Activated naive CD8-positive, alpha-beta T cell treated with anti-CD3 and anti-CD28 coated beads for 36 hours (primary cell): ENCODE results near the gene RUSF1. TPM values are rescaled to one million over a fixed set of nuclear protein-coding genes. Genes with fewer than 3 reads are reported as not detected.
A peak's percentile ranks its signal among the peaks of the same experiment; 100 is the strongest.
"Not testable (repeated sequence)": the region's sequence is repeated elsewhere in the genome, so short reads cannot be mapped to it uniquely, and the experiment has no call there.

Source experiments
- DNase-seq: peaks from one replicate; pipeline ENCODE4 v3.0.0; 2021
- H3K27ac Mint-ChIP-seq: one replicate; pipeline ENCODE4 v1.8.0; 2022; ENCODE audit warnings: mild to moderate bottlenecking, moderate library complexity, mixed read lengths
- H3K27me3 Mint-ChIP-seq: one replicate; pipeline ENCODE4 v1.8.0; 2022; ENCODE audit warnings: mild to moderate bottlenecking, mixed read lengths
- H3K36me3 Mint-ChIP-seq: one replicate; pipeline ENCODE4 v1.8.0; 2021; ENCODE audit warnings: mild to moderate bottlenecking, mixed read lengths
- H3K4me1 Mint-ChIP-seq: one replicate; pipeline ENCODE4 v1.8.0; 2021; ENCODE audit warnings: mixed read lengths
- H3K4me3 Mint-ChIP-seq: one replicate; pipeline ENCODE4 v1.8.0; 2022; ENCODE audit warnings: mild to moderate bottlenecking, moderate library complexity, mixed read lengths
- H3K9me3 Mint-ChIP-seq: one replicate; pipeline ENCODE4 v1.8.0; 2022; ENCODE audit warnings: mixed read lengths
- total RNA-seq, 2 experiments: library from RNA; stranded (reverse); gene quantifications; one replicate each; pipeline ENCODE4 v1.2.3, GENCODE V29; 2021

Gene RUSF1
- total RNA-seq, 2 experiments from 2014 or later: 36.6 to 37.4 TPM

DNA sequence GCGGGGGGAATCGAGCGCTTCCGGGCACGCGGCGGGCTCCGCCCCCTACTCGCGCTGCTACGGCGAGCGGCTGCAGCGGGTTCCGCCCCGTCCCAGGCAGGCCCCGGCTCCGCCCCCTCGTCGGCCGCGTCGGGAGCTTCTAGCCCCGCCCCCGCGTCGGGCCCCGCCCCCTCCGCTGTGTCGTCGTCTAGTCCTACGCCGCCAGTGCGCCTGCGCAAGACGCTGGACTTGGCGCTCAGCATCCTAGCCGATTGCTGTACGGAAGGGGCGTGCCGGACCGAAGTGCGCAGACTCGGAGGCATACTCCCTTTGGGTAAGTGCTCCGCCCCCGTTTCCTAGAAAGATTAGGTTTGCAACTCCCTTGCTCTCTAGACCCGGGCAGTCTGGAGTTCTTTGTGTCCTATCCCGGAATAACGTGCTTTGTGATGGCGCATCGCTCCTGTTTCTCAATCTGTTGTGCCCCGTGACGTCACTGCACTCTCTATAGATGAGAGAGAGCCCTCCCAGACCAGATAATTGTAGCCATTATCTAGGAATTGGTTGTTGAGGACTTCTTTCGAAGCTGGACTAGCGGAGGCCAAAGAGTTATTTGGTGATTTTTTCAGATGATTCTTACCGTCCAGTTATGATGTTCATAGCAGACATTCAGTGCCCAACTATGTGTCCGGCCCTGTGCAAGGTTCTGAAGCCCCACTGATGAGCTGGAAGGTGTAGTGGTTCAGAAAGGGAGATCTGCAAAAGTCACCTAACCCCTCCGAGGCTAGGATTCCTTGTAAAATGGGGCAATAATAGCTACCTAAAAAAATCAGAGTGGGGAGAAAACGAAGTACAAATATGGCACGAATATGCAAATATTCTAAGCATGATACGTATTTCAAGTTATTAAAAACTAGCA lies 48.3 kb downstream of the RUSF1 start:
- Mint-ChIP-seq H3K27ac (peak overlapping the region; percentile 96), H3K4me3 (peak overlapping the region; percentile 91), H3K4me1 (peaks cover 37% of the 10 kb centered on the region), H3K27me3 (no peaks in the 10 kb centered on the region), H3K36me3 (peaks cover 36% of the 10 kb centered on the region), H3K9me3 (no peaks in the 10 kb centered on the region)
- peak; percentile 100 for DNase-seq

DNA sequence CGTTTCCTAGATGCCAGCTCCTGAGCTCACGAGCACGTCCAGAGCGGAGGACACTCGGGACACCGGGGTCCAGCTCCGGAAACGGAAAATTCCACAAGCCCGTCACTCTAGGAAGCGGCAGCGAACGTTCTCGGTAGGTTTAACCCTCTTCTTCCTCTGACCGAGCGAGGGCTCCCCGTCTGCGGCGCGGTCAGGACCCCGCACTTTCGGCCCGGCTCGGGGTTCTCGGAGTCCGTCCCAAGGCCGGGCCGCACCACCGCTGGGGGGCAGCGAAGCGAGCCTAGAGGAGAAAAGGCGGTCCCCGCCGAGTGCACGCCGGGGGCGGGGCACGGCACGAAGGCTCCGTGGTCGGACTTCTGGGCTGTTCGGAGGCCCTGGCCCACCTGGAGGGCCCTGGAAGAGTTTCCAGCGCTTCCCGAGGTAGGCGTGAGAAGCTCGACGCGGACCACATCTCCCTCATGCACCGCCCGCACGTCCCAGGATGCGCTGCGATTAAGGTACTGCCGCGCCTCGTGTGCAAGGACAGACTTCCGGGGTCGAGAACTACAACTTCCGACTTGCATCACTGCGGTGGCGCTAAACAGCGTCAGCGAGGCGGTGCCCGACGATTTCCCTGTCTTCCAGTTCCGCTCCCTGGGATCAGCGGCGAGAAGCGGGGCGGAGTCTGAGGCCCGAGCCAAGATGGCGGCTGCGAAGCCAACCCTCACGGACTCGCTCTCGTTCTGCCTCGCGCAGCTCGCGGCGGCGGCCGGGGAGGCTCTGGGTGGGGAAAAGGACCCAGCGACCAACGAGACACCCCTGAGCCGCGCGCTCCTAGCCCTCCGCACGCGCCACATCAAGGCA lies 49.1 kb downstream of the RUSF1 start, which contains the start of gene ARMC5:
Gene ARMC5 (plus strand): TSS at position 658 of the 843 bp plus-strand sequence. CDS start 24 bp downstream, at position 682.
- peaks cover 34% of the 10 kb centered on the region for H3K36me3 Mint-ChIP-seq
- H3K4me3 Mint-ChIP-seq: peak within 1 kb of the TSS; percentile 91
- no peaks in the 10 kb centered on the region for H3K27me3 Mint-ChIP-seq
- peak; percentile 95 for DNase-seq
- no peaks in the 10 kb centered on the region for H3K9me3 Mint-ChIP-seq
- H3K4me1 Mint-ChIP-seq: peaks cover 39% of the 10 kb centered on the region
- H3K27ac Mint-ChIP-seq: peak within 1 kb of the TSS; percentile 96

DNA sequence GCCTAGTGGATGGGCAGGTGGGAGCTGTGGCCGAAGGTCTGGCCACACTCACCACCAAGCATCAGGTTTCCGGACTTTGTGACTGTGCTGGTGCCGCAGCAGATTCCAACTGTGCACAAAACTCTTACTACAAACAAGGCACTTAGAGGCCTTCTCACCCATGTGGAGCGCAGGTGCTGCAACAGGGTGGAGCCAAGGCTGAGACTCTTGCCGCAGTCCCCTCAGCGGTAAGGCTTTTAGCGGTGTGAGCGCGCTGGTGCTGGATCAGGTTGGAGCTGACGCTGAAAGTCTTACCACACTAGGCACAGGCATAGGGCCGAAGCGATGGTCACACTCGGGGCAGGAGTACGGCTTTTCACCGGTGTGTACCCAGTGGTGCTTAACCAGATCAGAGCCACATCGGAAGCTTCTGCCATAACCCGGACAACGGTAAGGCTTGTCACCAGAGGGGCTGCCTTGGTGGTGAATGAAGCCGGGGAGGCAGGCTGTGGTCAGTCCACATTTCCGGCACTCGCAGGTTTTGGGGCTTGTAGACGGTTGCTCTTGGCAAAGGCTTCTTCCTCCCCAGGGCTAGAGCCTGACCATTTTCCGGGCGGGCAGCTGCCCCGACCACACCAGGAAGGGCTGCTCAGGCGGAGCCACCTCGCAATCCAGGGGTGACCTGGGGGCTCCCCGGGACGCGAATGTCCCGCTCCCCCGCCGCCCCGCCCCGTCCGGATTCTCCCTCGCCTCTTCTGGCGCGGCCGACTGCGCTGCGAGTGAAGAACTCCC lies 49.9 kb downstream of the RUSF1 start:
- Mint-ChIP-seq H3K4me3 (peak overlapping the region; percentile 91), H3K9me3 (no peaks in the 10 kb centered on the region), H3K36me3 (peaks cover 37% of the 10 kb centered on the region), H3K27me3 (no peaks in the 10 kb centered on the region), H3K27ac (peak overlapping the region; percentile 96), H3K4me1 (peaks cover 42% of the 10 kb centered on the region)
- DNase-seq: peak; percentile 60

DNA sequence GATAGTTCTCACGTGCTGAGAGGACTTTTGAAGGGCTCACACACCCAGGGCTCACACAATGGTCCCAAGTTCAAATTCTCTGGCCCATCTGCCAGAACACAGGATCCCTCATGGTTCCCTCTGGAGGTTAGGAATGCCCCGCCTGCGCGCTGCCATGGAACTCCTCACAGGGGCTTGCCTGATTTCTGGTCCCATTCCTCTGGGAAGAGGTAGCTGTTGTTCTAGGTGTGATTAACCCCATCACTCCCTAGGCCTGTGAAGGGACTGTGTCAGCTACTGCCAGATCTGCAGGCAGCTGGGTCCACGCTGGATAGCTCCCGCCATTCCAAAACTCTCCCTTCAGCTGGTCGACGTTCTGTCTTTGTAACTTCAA lies 51.2 kb downstream of the RUSF1 start:
- Mint-ChIP-seq H3K9me3 (no peaks in the 10 kb centered on the region), H3K36me3 (peaks cover 32% of the 10 kb centered on the region), H3K27ac (peak overlapping the region; percentile 48), H3K27me3 (no peaks in the 10 kb centered on the region), H3K4me1 (peaks cover 47% of the 10 kb centered on the region), H3K4me3 (peak overlapping the region; percentile 91)
- DNase-seq: no peak

DNA sequence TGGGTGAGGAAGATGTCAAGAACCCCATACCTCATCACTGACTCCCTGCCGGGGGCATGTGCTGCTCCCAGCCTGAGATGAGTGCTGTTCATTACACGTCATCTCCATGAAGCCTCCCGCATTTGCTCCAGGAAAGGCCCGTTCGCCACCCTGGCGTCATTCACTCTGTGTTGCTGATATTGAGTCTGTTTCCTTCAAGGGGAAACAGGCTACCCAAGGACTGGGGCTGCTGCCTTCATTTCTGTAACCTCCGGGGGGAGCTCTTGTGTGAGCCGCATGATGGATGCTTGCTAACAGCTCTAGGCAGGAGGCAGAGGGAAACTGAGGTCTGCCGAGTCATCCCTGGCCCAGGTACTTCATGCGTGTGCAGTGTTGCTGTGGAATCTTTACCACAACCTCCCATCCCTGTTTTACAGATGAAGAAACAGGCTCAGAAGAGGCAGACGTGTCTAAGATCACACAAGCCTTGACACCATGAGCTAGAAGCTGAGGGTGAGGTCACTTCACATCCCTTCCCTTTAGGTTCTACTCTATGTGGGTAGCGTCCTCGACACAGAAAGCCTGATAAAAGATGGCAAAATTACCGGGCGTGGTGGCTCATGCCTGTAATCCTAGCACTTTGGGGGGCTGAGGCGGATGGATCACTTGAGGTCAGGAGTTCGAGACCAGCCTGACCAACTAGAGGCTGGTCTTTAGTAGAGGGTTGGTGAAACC lies 52.4 kb downstream of the RUSF1 start:
- peaks cover 46% of the 10 kb centered on the region for H3K4me1 Mint-ChIP-seq
- no peaks in the 10 kb centered on the region for H3K27me3 Mint-ChIP-seq
- peak overlapping the region; percentile 38 for H3K27ac Mint-ChIP-seq
- no peaks in the 10 kb centered on the region for H3K9me3 Mint-ChIP-seq
- H3K4me3 Mint-ChIP-seq: peak overlapping the region; percentile 73
- H3K36me3 Mint-ChIP-seq: peaks cover 32% of the 10 kb centered on the region
- DNase-seq: peak; percentile 37

DNA sequence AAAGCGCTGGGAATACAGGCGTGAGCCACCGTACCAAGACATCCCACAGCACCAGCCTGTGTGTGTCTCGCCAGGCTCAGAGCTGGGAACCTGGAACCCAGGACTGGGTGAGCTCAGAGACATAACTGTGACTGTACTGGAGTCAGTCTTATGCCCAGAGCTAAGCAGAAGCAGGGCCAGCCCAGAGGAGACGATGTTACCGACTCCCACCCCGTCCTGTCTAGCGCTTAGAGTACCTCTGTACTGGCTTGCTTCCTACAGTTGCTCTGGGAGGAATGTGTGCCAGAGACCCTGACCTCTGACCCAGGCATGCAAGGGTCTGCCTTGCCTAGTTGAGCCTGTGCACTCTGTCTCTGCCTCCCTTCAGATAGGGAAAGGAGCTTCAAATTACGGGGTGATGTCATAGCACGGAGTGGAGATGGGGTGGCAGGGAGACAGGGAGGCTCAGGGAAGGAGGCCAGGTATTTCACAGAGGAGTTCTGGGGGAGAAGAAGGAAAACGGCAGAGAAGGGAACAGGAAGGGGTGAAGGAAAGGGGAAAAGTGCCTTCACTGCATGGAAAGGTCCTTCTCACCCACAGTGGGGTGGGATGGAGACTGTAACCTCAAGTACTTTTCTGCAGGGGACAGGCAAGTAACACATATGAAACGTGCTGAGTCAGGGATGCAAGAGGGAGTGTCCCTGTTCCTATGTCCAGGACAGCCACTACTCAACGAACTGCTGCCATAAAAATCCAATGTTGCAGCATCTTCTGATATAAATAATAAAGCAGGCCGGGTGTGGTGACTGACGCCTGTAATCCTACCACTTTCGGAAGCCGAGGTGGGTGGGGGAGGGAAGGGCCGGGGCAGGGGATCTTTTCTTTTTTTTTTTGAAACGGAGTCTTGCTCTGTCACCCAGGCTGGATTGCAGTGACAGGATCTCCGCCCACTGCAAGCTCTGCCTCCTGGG lies 54.7 kb downstream of the RUSF1 start:
- H3K4me1 Mint-ChIP-seq: peaks cover 38% of the 10 kb centered on the region
- no peaks in the 10 kb centered on the region for H3K9me3 Mint-ChIP-seq
- no peak overlapping the region for H3K4me3 Mint-ChIP-seq
- no peaks in the 10 kb centered on the region for H3K27me3 Mint-ChIP-seq
- no peak for DNase-seq
- peaks cover 30% of the 10 kb centered on the region for H3K36me3 Mint-ChIP-seq
- peak overlapping the region; percentile 5 for H3K27ac Mint-ChIP-seq

DNA sequence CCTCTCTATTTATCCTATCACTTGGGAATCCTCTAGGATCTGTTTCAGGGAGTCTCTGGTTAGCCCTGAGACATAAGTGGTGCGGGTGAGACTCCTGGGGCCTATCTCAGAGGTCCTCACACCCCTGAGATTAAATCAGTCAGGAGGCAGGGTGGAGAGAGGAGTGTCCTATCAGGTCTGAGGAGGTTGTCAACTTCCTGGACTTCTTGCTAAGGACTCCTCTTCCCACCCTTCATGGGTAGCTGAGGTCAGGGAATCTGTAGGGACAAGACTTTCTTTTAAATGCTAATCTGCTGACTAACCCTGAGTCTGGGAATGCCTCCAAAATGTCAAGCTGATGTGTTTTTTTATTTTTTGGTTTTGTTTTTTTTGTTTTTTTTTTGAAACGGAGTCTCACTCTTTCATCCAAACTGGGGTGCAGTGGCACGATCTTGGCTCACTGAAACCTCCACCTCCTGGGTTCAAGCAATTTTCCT lies 55.5 kb downstream of the RUSF1 start:
- no peaks in the 10 kb centered on the region for H3K9me3 Mint-ChIP-seq
- H3K27me3 Mint-ChIP-seq: no peaks in the 10 kb centered on the region
- DNase-seq: no peak
- H3K36me3 Mint-ChIP-seq: peaks cover 24% of the 10 kb centered on the region
- H3K4me1 Mint-ChIP-seq: peaks cover 34% of the 10 kb centered on the region
- H3K27ac Mint-ChIP-seq: peak overlapping the region; percentile 48
- H3K4me3 Mint-ChIP-seq: no peak overlapping the region

DNA sequence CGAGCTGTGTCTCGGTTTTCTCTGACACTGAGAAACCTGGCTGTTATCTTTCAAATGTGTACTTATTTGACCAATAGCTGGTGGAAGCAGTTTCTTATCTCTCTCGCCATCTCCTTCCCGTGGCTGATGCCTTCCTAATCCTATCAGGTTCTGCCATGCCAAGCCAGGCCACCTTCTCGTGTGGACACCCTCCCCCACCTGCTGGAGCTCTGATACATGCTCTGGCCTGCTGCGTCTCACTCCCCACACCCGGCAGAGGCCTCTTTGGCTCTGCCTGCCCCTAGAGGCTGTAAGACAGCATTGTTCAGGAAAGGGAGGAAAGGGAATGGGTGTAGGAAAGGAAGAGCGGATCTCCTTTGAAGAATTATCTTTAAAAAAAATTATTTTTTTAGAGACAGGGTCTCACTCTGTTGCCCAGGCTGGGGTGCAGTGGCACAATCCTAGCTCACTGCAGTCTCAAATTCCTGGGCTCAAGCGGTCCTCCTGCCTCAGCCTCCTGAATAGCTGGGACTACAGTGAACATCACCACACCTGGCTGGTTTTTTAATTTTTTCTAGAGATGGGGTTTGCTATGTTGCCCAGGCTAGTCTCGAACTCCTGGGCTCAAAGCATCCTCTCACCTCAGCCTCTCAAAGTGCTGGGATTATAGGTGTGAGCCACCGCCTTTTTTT lies 56.4 kb downstream of the RUSF1 start:
- Mint-ChIP-seq H3K27me3 (no peaks in the 10 kb centered on the region), H3K36me3 (peaks cover 15% of the 10 kb centered on the region), H3K27ac (peak overlapping the region; percentile 35), H3K4me1 (peaks cover 28% of the 10 kb centered on the region), H3K4me3 (no peak overlapping the region), H3K9me3 (no peaks in the 10 kb centered on the region)
- no peak for DNase-seq

DNA sequence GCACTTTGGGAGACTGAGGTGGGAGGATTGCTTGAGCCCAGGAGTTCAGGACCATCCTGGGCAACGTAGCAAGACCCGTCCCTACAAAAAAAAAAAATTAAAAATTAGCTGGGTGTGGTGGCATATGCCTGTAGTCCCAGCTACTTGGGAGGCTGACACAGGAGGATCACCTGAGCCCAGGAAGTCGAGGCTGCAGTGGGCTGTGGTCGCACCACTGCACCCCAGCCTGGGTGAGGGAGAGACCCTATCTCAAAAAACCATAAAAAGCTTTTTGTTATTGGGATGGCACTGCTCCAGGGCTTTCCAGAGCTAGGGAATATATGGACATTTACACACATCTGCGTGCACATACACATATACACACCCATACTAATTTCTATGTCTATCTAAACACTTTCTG lies 57.0 kb downstream of the RUSF1 start:
- Mint-ChIP-seq H3K27me3 (no peaks in the 10 kb centered on the region), H3K9me3 (no peaks in the 10 kb centered on the region), H3K36me3 (peaks cover 13% of the 10 kb centered on the region), H3K4me1 (peaks cover 24% of the 10 kb centered on the region), H3K27ac (no peak overlapping the region), H3K4me3 (no peak overlapping the region)
- DNase-seq: no peak

DNA sequence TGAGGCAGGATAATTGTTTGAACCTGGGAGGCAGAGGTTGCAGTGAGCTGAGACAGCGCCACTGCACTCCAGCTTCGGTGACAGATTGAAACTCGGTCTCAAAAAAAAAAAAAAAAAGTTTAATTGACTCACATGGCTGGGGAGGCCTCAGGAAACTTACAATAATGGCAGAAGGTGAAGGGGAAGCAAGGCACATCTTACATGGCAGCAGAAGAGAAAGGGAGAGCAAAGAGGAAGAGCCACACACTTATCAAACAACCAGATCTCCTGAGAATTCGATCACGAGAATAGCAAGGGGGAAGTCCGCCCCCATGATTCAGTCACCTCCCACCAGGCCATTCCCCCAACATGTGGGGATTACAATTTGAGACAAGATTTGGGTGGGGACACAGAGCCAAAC lies 62.3 kb downstream of the RUSF1 start:
- DNase-seq, H3K27ac Mint-ChIP-seq, H3K4me3 Mint-ChIP-seq, H3K36me3 Mint-ChIP-seq, H3K27me3 Mint-ChIP-seq, H3K4me1 Mint-ChIP-seq, H3K9me3 Mint-ChIP-seq: not testable (repeated sequence)

DNA sequence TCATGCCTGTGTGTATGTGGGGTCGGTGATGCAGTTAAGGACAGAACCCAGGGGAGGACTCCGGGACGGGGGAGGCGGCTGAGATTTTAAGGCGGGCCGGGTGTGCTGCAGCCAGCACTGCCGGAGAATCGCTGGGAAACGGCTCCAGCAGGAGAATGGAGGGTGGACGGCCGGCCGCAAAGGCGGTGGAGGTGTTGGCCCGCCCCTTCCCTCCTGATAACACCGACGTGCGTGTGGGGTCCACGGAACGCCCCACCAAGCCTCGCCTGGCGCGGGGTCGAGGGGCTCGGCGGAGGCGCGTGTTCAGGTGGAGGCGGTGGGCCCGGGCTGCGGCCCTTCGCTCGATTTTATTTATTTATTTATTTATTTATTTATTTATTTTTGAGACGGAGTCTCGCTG lies 66.2 kb downstream of the RUSF1 start:
- H3K9me3 Mint-ChIP-seq: no peaks in the 10 kb centered on the region
- peaks cover 17% of the 10 kb centered on the region for H3K4me1 Mint-ChIP-seq
- H3K36me3 Mint-ChIP-seq: no peaks in the 10 kb centered on the region
- DNase-seq: no peak
- H3K27ac Mint-ChIP-seq: no peak overlapping the region
- peak overlapping the region; percentile 65 for H3K4me3 Mint-ChIP-seq
- H3K27me3 Mint-ChIP-seq: peaks cover 3% of the 10 kb centered on the region

DNA sequence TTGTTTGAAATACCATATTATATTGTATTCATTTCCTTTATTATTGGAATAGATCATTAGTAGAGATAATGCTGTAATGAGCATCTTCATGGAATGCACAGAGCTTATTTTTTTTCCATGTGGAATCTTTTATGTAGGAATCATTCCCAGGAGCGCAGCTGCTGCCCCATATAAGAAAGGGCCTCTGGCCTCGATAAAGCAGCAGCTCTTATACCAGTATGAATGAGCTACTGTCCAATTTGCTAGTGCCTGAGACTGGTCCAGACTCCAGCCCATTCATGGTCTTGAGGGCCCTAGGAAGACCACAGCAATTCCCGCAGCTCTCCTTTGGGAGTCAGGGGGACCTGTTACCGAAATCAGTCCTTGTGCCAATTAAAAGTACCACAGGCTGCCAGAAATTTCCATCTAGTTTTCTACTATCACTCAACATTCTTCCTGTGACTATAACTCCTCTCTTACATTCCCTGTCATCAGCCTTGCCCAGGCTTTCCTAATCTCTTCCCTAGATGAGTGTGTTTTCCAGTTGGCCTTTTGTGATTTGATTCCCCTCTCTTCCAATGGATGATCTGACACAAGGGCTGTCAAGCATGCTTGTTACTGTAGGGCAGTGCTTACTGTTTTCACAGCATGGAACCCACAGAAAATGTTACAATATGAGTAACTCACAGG lies 67.5 kb downstream of the RUSF1 start:
- Mint-ChIP-seq H3K4me1 (peaks cover 17% of the 10 kb centered on the region), H3K36me3 (no peaks in the 10 kb centered on the region), H3K27ac (no peak overlapping the region), H3K4me3 (no peak overlapping the region), H3K27me3 (peaks cover 3% of the 10 kb centered on the region), H3K9me3 (no peaks in the 10 kb centered on the region)
- DNase-seq: no peak
